Thyroid gland (tissue), 4 donors: ENCODE results near the gene DVL2.

Experiments
- POLR2A ChIP-seq, 2 donors: fragments of 450-650 bp; IDR thresholded peaks; one replicate each; pipeline ENCODE4 v1.6.1; 2017; ENCODE audit warnings: antibody characterized with exemption in 2 of 2, mild to moderate bottlenecking in 2 of 2, moderate library complexity in 1 of 2
- TF ChIP-seq, protein P1 (sequence below), 6 experiments: fragments of 200-600 bp in 3 of 6; fragments of 450-650 bp in 3 of 6; sonication (generic) in 3 of 6; IDR thresholded peaks; one replicate each; pipeline ENCODE4 v1.5.1; 2016 to 2019; ENCODE audit warnings: antibody characterized with exemption in 6 of 6, mild to moderate bottlenecking in 2 of 6, inconsistent platforms in 1 of 6, moderate library complexity in 1 of 6

DNA sequence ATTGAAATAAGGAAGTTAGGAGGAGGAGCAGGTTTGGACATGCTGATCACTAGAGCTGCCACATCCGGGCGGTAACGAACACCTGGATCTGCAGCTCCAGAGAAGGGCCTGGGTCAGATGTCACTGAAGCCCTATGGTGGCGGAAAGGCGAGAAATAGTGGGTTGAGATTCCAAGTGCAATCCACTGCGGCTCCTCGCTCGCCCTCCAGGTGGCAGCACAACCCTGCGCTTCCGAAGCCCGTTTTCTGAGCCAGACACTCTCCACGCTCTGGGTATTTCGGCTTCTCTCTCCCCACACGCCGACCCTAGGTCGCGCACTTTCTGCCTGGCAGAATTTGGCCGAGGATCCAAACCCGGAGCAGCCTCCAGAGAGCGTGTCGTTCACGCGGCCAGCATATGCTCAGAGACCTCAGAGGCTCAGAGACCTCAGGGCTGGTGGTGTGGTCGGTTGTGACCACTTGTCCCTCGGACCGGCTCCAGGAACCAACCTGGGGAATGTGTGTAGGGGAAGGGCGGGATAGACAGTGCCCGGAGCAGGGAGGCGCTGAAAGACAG, 46.3 kb upstream of the DVL2 start:
- TF ChIP-seq, protein P1, sequence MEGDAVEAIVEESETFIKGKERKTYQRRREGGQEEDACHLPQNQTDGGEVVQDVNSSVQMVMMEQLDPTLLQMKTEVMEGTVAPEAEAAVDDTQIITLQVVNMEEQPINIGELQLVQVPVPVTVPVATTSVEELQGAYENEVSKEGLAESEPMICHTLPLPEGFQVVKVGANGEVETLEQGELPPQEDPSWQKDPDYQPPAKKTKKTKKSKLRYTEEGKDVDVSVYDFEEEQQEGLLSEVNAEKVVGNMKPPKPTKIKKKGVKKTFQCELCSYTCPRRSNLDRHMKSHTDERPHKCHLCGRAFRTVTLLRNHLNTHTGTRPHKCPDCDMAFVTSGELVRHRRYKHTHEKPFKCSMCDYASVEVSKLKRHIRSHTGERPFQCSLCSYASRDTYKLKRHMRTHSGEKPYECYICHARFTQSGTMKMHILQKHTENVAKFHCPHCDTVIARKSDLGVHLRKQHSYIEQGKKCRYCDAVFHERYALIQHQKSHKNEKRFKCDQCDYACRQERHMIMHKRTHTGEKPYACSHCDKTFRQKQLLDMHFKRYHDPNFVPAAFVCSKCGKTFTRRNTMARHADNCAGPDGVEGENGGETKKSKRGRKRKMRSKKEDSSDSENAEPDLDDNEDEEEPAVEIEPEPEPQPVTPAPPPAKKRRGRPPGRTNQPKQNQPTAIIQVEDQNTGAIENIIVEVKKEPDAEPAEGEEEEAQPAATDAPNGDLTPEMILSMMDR (IDR thresholded peaks at IDR 0.05): peak; percentile 73 to 99 (median 96)
- no peak for TF ChIP-seq POLR2A (IDR thresholded peaks at IDR 0.05)
